Adrenal gland (tissue), 5 donors: Measurements from ENCODE around the gene CDHR2.

ENCODE experiments used
- POLR2A ChIP-seq, 2 donors: fragments of 450-650 bp; IDR thresholded peaks; one replicate each; pipeline ENCODE4 v1.6.1; 2017; ENCODE audit warnings: antibody characterized with exemption in 2 of 2, mild to moderate bottlenecking in 2 of 2, moderate library complexity in 1 of 2
- TF ChIP-seq, protein P1 (sequence below), 6 experiments: fragments of 450-650 bp in 4 of 6; fragments of 200-600 bp in 2 of 6; sonication (generic) in 1 of 6; IDR thresholded peaks; 1 replicate in 5 of 6; 2 replicates in 1 of 6; pipeline versions ENCODE4 v1.5.1 to v1.8.0; 2016 to 2021; ENCODE audit warnings: antibody characterized with exemption in 6 of 6, mild to moderate bottlenecking in 2 of 6, moderate library complexity in 1 of 6
- donor health status: DM: no; HTN: no; CAD: no.

DNA sequence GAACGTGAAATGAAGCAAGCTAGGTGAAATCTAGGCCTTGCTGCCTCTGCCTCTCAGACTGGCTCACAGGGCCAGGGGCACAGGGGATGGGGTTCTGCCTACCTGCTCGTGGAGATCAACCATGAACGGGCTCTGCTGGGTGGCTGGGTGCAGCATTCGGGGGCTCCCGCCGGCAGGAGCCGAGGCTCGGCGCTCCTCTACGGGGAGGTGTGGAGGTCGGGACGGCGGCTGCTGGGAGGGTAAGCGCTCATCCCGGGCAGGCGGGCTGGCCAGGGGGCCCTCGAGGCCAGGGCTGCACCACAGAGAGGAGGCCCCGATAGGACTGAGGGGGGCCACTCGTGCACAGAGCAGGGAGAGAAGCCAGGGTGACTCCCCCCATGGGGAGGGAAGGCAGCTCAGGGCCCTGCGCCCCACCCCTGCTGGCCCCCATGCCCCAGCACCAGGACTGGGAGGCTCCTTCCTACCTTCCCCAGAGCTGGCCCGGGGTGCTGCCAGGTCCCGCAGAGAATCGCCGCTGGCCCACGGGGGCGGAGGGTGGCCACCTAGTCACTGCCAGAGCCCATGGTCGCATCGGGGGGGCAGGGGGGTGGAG lies 17.1 kb upstream of the CDHR2 start:
- no peak for TF ChIP-seq POLR2A (IDR thresholded peaks at IDR 0.05)
- TF ChIP-seq, protein P1, sequence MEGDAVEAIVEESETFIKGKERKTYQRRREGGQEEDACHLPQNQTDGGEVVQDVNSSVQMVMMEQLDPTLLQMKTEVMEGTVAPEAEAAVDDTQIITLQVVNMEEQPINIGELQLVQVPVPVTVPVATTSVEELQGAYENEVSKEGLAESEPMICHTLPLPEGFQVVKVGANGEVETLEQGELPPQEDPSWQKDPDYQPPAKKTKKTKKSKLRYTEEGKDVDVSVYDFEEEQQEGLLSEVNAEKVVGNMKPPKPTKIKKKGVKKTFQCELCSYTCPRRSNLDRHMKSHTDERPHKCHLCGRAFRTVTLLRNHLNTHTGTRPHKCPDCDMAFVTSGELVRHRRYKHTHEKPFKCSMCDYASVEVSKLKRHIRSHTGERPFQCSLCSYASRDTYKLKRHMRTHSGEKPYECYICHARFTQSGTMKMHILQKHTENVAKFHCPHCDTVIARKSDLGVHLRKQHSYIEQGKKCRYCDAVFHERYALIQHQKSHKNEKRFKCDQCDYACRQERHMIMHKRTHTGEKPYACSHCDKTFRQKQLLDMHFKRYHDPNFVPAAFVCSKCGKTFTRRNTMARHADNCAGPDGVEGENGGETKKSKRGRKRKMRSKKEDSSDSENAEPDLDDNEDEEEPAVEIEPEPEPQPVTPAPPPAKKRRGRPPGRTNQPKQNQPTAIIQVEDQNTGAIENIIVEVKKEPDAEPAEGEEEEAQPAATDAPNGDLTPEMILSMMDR (IDR thresholded peaks at IDR 0.05): no peak
